ENCODE results near the gene OR13C2.
"Not testable (repeated sequence)": the region's sequence is repeated elsewhere in the genome, so short reads cannot be mapped to it uniquely, and the experiment has no call there.

OR13C2 gene, protein sequence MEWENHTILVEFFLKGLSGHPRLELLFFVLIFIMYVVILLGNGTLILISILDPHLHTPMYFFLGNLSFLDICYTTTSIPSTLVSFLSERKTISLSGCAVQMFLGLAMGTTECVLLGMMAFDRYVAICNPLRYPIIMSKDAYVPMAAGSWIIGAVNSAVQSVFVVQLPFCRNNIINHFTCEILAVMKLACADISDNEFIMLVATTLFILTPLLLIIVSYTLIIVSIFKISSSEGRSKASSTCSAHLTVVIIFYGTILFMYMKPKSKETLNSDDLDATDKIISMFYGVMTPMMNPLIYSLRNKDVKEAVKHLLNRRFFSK

DNA sequence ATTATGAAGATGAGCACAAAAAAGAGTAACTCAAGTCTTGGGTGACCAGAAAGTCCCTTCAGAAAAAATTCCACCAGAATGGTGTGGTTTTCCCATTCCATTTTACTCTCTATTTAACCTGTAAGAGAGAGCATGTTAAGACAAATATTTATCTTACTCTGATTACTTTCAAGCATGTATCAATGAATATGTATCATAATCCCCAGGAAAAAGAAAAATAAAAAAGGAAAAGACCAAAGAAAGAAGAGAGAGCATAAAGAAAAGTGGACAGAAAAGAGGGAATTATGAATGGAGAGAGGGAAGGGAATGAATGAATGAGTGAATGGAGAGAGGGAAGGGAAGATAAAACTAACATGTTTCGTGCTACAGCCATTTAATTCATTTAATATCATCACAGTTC lies at the start of gene OR13C2:
Gene OR13C2, minus strand, starts transcription at position 101 of the 400 bp plus-strand sequence. Its CDS starts 0 bp downstream, at position 101.
- not testable (repeated sequence) for DNase-seq

DNA sequence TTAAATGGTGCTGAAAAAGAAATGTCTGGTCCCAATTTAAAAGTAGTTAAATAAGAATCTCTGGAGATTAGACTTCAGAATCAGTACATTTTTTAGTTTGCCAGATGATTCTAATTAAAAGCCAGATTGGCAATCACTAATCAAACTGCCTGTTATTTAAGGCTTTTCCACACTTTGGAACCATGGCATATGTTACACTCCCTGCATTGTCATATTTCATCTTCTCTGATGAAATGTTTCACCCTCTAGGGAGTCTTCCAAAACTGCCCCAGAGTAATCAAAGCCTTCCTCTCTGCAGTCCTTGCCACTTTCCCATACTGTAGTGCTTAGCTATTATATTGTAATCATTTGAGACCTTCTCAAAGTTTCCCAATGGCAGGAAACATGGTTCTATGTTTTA lies 30.0 kb upstream of the OR13C2 start:
- DNase-seq, result no peak

DNA sequence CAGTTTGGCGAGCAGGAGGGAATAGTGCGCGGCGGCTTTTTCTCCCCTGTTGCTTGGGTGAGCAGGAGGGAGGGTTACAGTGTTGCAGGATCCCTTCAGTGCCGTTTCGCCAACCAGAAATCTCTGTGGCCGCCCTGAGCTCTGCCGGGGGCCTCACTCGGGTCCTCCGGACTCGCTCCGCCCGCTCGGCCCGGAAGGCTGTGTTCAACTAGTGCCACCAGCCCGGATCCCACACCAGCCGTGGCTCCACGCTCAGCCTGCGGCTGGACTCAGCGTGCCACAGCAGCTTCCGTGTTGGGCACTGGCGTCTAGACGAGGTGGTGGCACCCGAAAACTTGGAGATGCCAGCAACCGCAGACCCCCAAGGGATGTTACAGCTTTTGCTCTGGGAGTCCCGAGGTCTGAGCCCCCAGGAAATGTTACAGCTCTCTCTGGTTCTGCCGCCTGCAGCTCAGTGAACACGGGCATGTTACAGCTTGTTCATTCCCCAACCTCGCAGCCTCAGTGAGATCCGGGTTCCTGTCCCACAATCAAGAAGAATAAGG lies 28.6 kb upstream of the OR13C2 start:
- no peak for DNase-seq

DNA sequence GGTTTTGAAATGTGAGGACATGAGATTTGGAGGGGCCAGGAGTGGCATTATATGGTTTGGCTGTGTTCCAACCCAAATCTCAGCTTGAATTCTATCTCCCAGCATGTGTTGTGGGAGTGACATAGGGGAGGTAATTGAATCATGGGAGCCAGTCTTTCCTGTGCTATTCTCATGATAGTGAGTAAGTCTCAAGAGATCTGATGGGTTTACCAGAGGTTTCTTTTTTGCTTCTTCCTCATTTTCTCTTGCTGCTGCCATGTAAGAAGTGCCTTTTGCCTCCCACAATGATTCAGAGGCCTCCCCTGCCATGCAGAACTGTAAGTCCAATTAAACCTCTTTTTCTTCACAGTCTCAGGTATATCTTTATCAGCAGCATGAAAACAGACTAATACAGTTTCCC lies 20.5 kb upstream of the OR13C2 start:
- DNase-seq, result not testable (repeated sequence)

DNA sequence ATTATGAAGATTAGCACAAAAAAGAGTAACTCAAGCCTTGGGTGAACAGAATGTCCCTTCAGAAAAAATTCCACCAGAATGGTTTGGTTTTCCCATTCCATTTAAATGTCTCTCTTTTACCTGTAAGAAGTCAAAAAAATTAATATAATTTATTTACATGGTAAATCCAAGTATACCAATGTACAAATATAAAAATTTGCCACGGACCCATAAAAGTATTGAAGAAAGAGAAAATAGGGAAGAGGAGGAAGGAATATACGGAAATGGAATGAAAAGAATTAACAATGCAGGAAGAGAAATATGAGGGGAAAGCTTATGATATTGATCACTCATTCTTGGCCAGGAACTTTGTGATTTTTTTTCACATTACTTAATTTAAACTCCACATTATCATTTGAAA lies 12.7 kb upstream of the OR13C2 start, which contains the start of gene OR13C9:
Gene OR13C9, minus strand, starts transcription at position 101 of the 400 bp plus-strand sequence. Its CDS starts 0 bp downstream, at position 101.
- no peak for DNase-seq

DNA sequence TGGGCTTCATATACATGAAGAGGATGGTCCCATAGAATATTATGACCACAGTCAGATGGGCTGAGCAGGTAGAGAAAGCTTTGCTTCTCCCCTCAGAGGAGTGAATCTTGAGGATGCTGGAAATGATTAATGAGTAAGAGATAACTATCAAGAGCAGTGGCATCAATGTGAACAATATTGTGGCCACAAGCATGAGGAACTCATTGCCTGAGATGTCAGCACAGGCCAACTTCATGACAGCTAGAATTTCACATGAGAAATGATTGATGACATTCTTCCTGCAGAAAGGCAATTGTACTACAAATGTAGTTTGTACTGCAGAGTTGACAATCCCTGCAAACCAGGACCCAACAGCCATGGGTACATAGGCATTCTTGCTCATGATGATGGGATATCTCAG lies 12.0 kb upstream of the OR13C2 start:
- DNase-seq, result no peak

DNA sequence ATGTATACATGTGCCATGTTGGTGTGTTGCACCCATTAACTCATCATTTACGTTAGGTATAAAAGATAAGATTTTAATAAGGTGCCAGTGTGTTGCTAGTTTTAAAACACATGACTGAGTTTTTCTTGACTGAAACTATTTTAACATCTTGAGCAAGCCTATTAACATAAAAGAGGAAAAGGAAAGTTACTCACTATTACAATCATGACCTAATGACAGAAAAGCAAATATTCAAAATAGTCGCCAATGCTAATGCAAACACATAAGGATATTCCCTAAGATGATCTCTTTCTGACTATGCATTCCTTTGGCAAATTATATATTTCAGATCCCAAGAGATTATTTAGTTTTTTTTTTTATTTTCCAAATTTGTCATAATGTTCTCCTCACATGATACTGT lies 5.8 kb upstream of the OR13C2 start:
- DNase-seq, result no peak

DNA sequence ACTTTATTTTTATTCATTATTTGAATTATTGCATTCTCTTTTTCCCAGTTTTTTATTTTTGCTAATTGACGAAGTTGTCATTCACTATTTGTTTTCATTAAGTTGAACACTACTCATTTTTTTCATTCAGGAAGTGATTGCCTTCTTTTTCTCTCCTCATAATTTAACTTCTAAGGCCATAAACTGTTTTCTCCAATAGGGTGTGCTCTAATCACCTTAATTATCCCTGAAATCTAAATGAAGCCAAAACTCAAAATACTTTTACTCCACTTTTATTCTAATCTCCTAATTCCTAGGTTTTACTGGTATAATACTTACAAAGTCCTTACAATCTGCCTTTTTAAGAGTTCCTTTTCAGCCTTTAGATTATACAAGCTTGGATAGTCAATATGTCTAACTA lies 2.9 kb upstream of the OR13C2 start:
- DNase-seq, result no peak

DNA sequence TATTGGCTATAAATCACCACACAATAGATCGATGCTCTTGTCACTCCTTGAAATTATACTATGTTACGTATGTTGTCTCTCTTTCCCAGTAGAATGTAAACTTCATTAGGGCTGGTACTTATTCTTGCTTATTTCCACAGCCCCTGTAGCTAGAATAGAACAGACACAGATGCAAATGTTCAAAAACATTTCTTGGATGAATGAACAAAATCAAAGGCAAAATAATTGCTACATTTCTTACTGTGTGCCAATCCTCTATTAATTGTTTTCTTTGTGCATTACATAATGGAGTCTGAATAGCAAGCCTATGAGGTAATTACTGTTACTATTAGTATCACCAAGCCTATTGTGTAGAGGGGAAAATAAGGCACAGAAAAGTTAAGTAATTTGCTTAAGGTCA lies 725 bp upstream of the OR13C2 start:
- no peak for DNase-seq

DNA sequence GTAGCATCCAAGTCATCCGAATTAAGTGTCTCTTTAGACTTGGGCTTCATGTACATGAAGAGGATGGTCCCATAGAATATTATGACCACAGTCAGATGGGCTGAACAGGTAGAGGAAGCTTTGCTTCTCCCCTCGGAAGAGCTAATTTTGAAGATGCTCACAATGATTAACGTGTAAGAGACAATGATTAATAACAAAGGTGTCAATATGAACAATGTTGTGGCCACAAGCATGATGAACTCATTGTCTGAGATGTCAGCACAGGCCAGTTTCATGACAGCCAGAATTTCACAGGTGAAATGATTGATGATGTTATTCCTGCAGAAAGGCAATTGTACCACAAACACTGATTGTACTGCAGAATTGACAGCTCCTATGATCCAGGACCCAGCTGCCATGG lies 626 bp downstream of the OR13C2 start:
- DNase-seq, result no peak

DNA sequence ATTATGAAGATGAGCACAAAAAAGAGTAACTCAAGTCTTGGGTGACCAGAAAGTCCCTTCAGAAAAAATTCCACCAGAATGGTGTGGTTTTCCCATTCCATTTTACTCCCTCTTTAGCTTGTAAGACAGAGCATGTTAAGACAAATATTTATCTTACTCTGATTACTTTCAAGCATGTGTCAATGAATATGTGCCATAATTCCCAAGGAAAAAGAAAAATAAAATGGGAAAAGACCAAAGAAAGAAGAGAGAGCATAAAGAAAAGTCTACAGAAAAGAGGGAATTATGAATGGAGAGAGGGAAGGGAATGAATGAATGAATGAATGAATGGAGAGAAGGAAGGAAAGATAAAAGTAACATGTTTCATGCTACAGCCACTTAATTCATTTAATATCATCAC lies 6.1 kb downstream of the OR13C2 start, which contains the start of gene OR13C5:
Gene OR13C5, minus strand, starts transcription at position 101 of the 400 bp plus-strand sequence. Its CDS starts 0 bp downstream, at position 101.
- not testable (repeated sequence) for DNase-seq

DNA sequence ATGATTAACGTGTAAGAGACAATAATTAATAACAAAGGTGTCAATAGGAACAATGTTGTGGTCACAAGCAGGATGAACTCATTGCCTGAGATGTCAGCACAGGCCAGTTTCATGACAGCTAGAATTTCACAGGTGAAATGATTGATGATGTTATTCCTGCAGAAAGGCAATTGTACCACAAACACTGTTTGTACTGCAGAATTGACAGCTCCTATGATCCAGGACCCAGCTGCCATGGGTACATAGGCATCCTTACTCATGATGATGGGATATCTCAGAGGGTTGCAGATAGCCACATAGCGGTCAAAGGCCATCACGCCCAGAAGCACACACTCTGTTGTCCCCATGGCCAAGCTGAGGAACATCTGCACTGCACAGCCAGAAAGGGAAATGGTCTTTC lies 6.7 kb downstream of the OR13C2 start:
- DNase-seq, result not testable (repeated sequence)

DNA sequence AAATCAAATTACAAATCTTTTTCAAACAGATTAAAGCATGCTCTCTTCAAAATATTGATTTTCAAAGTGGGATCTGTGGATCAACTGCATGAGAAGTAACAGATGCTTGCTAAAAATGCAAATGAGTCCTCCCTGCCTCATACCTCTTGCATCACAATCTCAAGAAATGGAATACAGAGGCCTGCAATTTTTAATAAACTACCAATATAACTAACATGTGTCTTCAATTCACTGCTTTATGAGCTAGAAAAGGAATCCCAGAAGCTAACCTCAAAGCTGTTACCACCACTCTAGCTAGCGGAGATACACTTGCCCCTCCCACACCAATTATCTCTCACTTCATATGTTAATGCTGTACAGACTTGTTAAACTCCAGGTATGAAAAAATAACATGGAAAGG lies 15.8 kb downstream of the OR13C2 start:
- no peak for DNase-seq

DNA sequence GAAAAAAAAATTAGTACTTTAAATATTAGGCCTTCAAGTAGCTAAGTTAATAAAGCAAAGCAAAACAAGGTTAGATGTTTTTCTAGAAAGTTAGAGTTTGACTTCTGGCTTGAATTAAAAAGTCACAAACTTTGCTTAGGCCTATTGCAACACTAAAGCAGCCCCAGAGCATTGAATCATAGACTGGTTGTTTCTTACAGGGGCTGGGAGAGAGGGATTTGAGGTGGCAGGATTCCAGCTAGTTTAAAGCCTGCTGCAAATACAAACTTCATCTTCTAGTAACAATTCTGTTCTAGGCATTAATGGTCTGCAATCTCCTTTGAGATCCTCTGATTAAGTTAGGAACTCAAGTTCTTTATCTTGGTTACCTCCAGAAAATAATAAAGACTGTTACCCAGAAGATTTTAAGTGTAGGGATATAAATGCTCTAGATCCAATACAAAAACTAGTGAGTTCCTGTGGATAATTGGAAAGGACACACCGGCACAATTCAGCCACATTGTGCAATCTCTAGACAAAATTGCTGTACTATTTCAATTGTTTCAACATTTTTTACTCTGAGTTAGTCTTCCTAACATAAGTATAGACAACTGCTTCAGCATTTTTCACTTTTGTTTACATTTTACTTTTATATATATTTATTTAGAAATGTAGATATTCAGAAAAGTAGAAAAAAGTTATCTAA lies 18.8 kb downstream of the OR13C2 start:
- DNase-seq, result no peak

DNA sequence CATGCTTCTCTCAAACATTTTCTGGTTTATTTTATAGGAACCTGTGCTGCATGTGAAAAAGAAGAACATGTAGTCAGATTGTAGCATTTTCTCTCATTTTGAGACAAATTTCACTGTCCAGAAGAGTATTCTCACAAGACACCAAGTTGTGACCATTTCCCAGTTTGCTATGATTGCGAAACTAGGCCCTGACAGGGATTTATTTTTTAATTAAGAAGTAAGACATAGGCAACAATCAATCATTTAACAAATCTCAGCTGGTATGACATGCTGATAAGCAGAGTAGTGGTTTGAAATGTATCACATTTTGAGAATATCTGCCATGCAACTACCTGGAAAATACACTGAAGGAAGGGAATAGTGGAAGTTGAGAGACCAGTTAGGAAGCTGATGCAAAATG lies 24.9 kb downstream of the OR13C2 start:
- DNase-seq, result no peak

DNA sequence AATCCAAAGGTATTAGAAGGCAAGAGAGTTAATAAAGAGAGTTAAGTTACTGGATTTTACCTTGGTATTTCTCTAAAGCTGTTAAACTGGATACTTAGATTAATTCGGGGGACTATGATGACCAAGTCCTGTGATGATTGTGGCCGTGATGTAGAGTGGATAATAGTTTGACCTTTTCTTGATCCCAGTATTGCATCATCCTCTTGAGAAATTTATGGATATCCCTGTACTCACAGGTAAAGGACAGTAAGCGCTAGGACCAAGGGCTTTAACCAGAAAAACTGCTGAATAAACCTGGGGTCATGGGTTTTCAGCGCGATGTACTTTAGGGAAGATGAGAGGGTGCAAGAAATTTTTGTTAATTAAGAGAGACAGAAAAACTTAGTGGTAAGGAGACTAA lies 28.2 kb downstream of the OR13C2 start:
- DNase-seq, result no peak

DNA sequence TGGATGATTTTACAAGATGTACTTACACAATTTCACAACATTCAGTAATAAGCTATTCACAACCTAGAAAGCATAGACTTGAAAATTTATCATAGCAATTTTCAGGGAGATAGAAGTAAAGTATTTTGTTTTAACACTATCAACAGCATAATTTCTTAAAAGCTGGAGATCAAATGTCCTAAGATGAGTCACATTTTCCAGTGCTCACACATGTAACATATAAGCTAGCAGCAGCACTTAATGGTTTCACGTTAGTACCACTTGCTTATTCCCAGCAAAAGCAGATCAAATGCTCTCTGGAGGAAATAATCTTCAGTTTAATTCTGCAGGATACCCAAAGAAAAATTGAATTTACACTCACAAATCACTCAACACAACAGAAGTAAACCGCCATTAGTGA lies 30.0 kb downstream of the OR13C2 start:
- DNase-seq, result no peak

DNA sequence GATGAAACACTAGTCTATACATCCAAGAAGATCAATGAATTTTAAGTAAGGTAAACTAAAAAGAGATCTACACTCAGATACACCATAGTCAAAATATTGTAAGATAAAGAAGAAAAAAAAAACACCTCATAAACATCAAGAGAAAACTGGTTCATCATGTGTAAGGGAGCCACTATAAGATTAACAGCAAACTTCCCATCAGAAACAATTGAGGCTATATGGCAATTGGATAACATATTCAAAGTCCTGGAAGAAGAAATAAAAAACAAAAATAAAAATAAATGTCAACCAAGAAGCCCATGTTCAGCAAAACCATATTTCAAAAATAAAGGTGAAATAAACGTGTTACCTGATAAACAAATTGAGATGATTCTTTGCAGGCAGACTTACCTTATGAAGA lies 32.8 kb downstream of the OR13C2 start:
- no peak for DNase-seq

DNA sequence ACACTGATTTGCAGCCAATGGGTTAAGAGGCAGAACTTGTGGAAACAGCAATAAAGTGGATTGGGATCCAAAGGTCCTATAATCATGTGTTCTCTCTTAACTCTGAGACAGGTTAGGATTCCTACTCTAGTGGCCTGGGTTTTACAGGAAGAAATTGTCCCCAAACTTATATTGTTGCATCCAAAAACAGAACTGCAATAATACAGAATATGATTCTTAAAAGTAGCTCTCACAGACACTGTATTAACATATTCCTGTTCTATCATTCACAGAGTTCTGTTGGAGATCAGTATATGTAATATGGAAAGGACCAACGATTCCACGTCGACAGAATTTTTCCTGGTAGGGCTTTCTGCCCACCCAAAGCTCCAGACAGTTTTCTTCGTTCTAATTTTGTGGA lies 36.6 kb downstream of the OR13C2 start, which contains the start of gene OR13C8:
Gene OR13C8, plus strand, starts transcription at position 301 of the 400 bp plus-strand sequence. Its CDS starts 0 bp downstream, at position 301.
- DNase-seq, result no peak

DNA sequence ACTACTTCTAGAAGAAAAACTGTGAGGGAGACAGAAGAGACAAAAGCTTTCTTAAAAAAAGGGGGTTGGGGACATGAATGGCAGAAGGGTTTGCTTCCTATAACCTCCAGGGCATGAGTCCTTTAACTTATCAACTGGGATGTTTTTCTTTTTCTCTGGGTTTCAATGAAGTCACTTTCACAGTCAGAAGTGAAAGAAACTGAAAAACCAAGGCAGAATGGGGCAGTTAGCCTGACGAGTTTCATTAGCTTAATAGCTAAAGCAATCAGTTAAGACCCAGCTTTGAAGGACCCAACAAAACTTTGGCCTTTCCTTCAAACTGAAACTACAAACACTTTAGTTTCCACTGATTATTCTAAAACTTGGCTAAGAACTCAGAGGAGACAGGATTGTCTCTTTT lies 41.1 kb downstream of the OR13C2 start:
- DNase-seq, result no peak

DNA sequence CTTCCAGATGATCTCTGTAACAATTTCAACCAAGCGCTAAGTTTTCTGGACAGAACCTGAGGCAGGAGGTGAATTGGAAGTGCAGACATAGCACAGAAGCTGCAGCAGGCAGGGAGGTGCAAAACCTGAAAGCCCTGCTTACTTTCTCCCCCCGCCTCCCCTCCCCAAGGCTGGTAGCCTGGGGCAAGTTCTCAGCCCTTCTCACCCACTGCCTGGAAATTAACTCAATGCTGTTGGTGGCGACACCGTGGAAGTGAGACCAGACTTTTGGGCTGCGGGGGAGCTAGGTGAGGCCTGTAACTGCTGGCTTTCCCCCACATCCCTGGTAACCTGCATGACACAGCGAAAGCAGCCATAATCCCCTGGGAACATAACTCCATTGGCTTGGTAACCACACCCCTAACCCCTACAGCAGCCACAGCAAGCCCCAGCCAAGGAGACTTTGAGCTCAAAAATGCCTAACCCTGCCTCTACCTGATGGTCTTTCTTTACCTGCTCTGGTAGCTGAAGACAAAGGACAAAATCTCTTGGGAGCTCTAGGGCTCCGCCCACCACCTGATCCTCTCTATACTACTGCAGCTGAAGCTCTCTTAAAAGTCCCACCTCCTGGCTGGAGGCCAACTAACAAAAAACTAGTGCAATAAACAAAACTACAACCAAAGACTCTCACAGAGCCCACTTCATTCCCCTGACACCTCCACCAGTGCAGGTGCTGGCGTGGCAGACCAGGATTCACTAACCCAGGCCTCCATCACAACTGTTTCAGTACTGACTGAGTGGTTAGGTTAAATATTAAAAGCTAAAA lies 48.4 kb downstream of the OR13C2 start:
- DNase-seq, result no peak

DNA sequence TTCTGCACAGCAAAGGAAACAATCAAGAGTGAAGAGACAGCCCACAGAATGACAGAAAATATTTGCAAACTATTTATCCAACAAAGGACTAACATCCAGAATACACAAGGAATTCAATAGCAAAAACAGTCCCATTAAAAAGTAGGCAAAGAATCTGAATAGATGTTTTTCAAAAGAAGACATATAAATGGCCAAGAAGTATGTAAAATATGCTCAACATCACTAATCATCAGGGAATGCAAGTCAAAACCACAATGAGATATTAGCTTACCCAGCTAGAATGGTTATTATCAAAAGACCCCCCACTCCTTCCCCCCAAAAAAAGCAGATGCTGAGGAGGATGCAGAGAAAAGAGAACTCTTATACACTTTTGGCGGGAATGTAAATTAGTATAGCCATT lies 49.9 kb downstream of the OR13C2 start:
- DNase-seq, result no peak

Data from activated CD4-positive, alpha-beta T cell treated with anti-CD3 and anti-CD28 coated beads, Interleukin-2, Interleukin-6, amounts not matched to agents 100 ng/mL and 50 ng/mL, durations not matched to agents 16 hours and 8 hours (primary cell).